NCI-H1436 treated with DMSO at 0.1 percent for 48 hours (cell line): ENCODE measurements around the gene FNDC1.

Source experiments
- DNase-seq: peaks from one replicate; lab custom pipeline; 2025; lab: John Stamatoyannopoulos, UW

FNDC1 gene

GRCh38 chr6:159161839-159162238, 7.4 kb upstream of the FNDC1 start:
- no peak for DNase-seq

- no peak for DNase-seq
These were observed 5.3 kb upstream of the FNDC1 start for GRCh38 chr6:159163901-159164370.

- no peak for DNase-seq
These were observed 536 bp upstream of the FNDC1 start for GRCh38 chr6:159168536-159169192.

DNA sequence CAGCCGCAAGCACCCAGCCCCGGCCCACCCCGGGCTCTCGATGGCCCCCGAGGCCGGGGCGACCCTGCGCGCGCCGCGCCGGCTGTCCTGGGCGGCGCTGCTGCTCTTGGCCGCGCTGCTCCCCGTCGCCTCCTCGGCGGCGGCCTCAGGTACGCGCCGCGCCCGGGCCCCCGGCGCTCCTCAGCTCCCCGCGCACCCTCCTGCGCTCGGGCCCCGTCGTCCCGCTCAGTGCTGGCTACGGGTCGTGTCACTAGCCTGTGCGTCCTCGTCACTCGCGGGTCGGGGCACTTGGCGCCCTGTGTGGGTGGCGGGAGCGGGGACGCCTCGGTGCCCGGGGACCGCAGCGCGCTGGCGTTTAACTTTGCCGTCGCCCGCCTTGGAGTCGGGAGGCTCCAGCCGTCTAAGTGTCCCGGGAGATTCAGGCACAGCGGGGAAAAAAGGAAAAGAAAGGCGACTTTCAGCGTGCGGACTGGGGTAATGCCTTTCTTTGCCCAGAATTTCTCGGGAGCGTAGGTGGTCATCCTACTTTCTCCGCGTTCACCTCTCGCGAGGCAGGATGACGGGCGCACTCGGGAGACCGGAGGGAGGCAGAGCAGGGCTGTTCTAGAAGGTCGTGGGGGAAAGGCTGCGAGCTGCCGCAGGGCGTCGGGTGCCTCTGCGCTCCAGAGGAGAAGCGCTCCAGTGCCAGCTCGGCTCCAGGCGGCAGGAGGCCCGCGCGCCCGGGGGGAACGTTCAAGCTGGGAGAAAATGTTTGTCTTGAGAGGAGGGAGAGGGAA, 545 bp downstream of the FNDC1 start:
- DNase-seq: no peak

DNA sequence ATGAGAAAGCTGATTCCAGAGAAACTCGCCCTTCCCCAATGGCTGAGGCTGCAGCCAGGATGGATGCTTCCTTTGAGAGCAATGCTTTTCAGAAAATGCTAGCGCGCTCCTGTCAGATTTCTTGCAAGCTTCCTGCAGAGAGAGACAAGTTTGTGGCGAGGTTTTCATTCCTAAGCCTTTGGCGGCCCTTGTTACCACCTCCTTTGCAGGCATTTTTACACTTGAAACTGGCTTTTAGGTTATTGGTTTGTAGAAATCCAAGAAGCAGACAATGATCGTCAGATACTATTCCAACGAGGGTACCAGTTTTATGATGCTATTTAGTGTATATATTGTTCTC, 1.1 kb downstream of the FNDC1 start:
- no peak for DNase-seq

- DNase-seq: no peak
These were observed 2.0 kb downstream of the FNDC1 start for GRCh38 chr6:159170999-159171712.

- no peak for DNase-seq
These were observed 2.9 kb downstream of the FNDC1 start for GRCh38 chr6:159172091-159172491.

GRCh38 chr6:159174263-159174969, 5.2 kb downstream of the FNDC1 start:
- no peak for DNase-seq

- no peak for DNase-seq
These were observed 7.7 kb downstream of the FNDC1 start for GRCh38 chr6:159176913-159177312.

DNA sequence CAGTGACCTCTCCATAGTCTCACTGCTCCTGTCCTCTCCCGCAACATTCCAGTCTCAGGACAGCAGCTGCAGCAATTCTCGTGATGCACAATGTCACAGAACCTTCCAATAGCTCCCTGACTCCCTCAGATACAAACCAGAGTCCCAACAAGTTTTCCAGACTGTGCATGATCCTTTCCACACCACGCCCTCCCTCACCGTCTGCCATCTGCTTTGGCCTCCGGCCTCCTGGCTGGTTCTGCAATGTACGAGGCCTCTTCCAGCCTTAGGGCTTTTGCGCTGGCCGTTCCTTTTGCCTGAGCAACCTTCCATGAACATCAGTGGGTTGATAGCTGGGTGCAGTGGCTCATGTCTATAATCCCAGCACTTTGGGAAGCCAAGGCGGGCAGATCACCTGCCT, 9.6 kb downstream of the FNDC1 start:
- DNase-seq: no peak

GRCh38 chr6:159180001-159180400, 10.8 kb downstream of the FNDC1 start:
- DNase-seq: no peak

DNA sequence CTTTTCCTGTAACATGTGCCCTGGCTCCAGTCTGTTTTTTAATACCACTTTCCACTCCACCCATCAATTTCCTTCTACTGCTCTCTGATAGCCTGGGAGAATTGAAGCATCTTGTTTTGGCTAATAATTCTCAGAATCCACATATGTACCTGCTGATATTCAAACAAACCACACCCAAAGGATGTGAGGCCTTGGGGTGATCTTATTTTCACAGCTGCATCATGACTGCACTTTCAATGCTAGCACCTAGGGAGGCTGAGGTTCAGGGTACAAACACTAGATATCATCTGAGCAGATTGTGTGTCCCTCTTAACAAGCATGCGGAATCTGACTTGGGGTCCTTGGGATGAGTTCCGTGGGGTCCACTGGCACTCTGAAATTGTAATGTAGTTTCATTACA, 12.7 kb downstream of the FNDC1 start:
- DNase-seq: no peak

- no peak for DNase-seq
These were observed 15.4 kb downstream of the FNDC1 start for GRCh38 chr6:159184559-159184958.

DNA sequence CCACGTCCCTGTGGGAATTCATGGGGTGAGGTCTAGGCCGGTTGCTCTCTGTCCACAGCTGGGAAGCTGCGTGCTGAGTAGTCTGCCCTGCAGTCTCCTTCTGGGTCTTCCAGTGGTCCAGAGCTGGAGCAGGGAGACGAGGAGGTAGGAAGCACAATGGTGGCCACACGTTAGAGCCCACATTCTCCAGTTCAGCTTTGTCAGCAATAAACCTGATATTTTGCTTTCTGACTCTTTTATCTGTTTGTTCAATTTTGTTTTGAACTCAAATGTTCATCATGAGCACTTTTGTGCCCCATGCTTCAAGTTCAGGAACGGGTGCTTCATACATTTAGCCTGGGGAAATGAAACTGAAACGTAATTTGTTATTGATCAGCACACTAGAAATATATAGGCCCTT, 21.3 kb downstream of the FNDC1 start:
- DNase-seq: no peak

DNA sequence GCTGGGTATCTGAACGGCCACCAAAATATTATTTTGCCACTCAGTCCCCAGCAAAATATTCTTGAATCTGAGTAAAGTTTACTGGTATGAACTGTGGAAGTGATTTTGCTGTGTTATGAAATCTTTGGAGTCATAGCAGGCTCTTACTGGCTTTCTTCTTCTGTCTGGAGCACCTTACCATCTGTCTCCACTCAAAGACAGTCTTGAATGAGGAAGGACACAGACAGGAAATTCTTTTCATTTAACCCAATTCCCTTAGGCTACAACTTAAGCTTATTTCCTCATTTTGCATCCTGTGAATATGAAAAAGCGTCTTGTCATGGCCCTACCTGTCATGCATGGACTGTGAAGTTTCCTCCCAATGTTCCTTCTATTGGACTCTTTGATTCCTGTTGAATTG, 24.7 kb downstream of the FNDC1 start:
- DNase-seq: no peak

DNA sequence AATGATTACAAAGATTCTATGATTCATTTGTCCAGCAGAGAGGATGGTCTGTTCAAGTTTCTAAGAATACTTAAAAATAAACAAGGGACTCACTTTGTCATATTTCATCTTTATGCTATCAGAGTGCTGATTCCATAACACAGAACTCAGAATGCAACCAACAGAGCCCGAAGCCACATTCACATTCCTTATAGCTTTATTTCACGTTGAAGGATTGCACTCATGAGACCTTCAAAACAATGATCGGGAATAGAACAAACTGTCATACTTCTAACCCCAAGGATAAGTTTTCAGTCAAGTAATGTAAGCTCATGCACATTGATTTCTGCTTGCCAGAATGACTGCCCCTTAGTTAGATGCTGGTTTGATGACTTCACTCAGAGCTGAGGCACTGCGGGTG, 25.2 kb downstream of the FNDC1 start:
- DNase-seq: no peak

- DNase-seq: no peak
These were observed 27.3 kb downstream of the FNDC1 start for GRCh38 chr6:159196430-159196975.

DNA sequence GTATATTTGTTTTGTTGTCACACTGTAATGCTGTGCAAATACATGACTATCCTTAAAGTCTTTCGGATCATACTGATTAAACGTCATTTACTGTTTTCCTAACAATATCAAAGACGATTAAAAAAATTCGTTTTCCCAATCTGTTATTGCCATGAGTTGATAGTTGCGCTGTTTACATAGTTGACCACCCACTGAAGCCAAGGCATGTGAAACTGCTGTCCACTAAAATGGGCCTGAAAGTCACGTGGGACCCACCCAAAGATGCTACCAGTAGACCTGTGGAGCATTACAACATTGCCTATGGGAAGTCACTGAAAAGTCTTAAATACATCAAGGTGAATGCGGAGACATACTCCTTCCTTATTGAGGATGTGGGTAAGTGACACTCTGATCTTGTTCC, 28.1 kb downstream of the FNDC1 start:
- no peak for DNase-seq

DNA sequence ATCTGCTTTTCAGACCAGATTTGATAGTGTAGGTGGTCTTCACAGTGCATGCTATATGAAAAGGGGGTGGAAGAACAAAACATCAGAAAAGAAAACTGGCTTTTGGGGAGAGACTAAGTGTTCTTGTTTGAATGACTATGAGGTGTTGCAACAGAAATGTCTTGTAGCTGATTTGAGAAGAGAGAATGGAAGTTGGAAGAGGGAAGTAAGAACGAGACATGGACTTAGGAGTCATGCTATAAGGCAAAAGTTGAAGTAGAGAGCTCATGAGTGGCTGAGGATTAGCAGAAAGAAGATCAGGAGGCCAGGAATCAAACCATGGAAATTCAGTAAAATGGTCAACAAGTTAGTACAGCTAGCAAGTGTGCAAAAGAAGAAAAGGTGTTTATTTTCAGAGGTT, 32.1 kb downstream of the FNDC1 start:
- no peak for DNase-seq

- no peak for DNase-seq
These were observed 34.3 kb downstream of the FNDC1 start for GRCh38 chr6:159203304-159204005.

DNA sequence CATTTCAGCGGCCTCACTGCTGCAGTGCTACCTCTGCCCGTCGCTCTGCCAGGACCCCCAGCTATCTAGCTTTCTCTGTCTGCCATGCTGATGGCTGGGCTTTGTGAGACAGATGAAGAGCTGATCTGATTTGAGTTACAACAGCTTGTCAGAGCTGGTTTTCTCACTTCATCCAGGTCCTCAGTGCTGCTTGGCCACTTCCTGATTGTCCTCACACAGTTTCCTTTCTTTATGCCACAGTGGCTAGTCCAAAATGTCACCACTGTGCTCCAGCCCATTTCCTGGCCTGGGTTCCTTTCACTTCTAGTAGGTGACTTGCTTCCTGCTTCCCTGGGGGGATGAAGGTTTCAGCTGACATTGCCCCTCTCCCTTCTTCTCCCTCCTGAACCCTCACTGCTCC, 35.4 kb downstream of the FNDC1 start:
- no peak for DNase-seq

DNA sequence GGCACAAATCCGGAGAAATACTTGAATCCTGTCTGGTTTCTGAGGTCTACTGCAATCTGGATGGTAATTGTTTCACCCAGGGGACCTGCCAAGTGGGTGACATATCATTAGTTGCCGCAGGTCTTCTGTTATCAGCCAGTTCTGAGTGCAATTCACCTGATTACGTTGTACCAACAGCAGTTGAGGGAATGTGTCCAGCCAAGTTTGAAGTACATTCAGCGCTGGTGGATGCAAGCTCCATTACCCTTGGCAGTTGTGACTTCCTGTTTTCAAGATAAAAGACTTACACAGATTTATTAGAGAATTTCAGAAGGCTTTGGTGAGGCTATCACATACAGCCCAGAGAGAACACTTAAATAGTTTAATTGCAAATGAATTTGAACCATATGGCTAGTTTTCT, 42.8 kb downstream of the FNDC1 start:
- DNase-seq: no peak
